Neuronal stem cell (in vitro differentiated cells): Measurements from ENCODE around the gene PSMC5.

Experiments
- DNase-seq: peaks from one replicate; pipeline ENCODE4 v3.0.0-alpha.2; 2013; ENCODE audit warnings: low spot score
- H2AFZ ChIP-seq: one replicate; pipeline ENCODE4 v1.6.1; 2013; ENCODE audit warnings: mild to moderate bottlenecking, low read length, inconsistent platforms
- H2AK5ac ChIP-seq: 2 replicates; pipeline ENCODE4 v1.6.1; 2013; ENCODE audit warnings: low read depth, mild to moderate bottlenecking, inconsistent platforms, low read length, moderate library complexity, mixed read lengths
- H2BK120ac ChIP-seq: 2 replicates; pipeline ENCODE4 v1.6.1; 2013; ENCODE audit warnings: low read depth, mild to moderate bottlenecking, inconsistent platforms, low read length, moderate library complexity, mixed read lengths
- H2BK12ac ChIP-seq: one replicate; pipeline ENCODE4 v1.6.1; 2013; ENCODE audit warnings: low read length, inconsistent platforms
- H2BK15ac ChIP-seq: 2 replicates; pipeline ENCODE4 v1.6.1; 2013; ENCODE audit warnings: mild to moderate bottlenecking, low read length, inconsistent platforms, mixed read lengths
- H2BK5ac ChIP-seq: one replicate; pipeline ENCODE4 v1.6.1; 2013; ENCODE audit warnings: inconsistent platforms, mild to moderate bottlenecking, low read length, moderate library complexity
- H3K14ac ChIP-seq: one replicate; pipeline ENCODE4 v1.6.1; 2013; ENCODE audit warnings: low read length, inconsistent platforms
- H3K18ac ChIP-seq: 2 replicates; pipeline ENCODE4 v1.6.1; 2013; ENCODE audit warnings: low read length, inconsistent platforms
- H3K23ac ChIP-seq: 2 replicates; pipeline ENCODE4 v1.6.1; 2013; ENCODE audit warnings: low read depth, mild to moderate bottlenecking, mixed read lengths, low read length, inconsistent platforms; ENCODE audit not compliant: poor library complexity
- H3K27ac ChIP-seq: replicated peaks from 3 replicates; pipeline ENCODE4 v1.5.1; 2013; ENCODE audit warnings: low read length, inconsistent platforms
- H3K27me3 ChIP-seq, 3 experiments: 2 replicates each; pipeline ENCODE4 v1.6.1; 2013; ENCODE audit warnings: low read length in 3 of 3, mild to moderate bottlenecking in 2 of 3, inconsistent platforms in 1 of 3, low read depth in 1 of 3, mixed read lengths in 1 of 3, moderate library complexity in 1 of 3; ENCODE audit not compliant: control insufficient read depth in 3 of 3, insufficient read depth in 3 of 3
- H3K36me3 ChIP-seq, 2 donors: replicated peaks in 1 of 2; 2 replicates each; pipeline ENCODE4 v1.6.1; 2013; ENCODE audit warnings: low read length in 2 of 2; ENCODE audit not compliant: control insufficient read depth in 2 of 2, insufficient read depth in 2 of 2
- H3K4ac ChIP-seq: 2 replicates; pipeline ENCODE4 v1.6.1; 2013; ENCODE audit warnings: inconsistent platforms, mild to moderate bottlenecking, low read length, moderate library complexity
- H3K4me1 ChIP-seq, 2 donors: 1 replicate in 1 of 2; 2 replicates in 1 of 2; pipeline ENCODE4 v1.6.1; 2013; ENCODE audit warnings: low read length in 2 of 2, low read depth in 1 of 2; ENCODE audit not compliant: control insufficient read depth in 2 of 2, insufficient read depth in 1 of 2
- H3K4me2 ChIP-seq: one replicate; pipeline ENCODE4 v1.6.1; 2013; ENCODE audit warnings: mild to moderate bottlenecking, low read length, inconsistent platforms; ENCODE audit not compliant: insufficient read depth, poor library complexity, severe bottlenecking
- H3K4me3 ChIP-seq, 2 donors: 2 replicates each; pipeline ENCODE4 v1.5.1; 2013; ENCODE audit warnings: low read length in 2 of 2, mild to moderate bottlenecking in 2 of 2, inconsistent platforms in 1 of 2, moderate library complexity in 1 of 2
- H3K79me1 ChIP-seq: one replicate; pipeline ENCODE4 v1.6.1; 2013; ENCODE audit warnings: low read depth, mild to moderate bottlenecking, inconsistent platforms, low read length, moderate library complexity
- H3K9ac ChIP-seq: one replicate; pipeline ENCODE4 v1.6.1; 2013; ENCODE audit warnings: mild to moderate bottlenecking, low read depth, low read length, inconsistent platforms; ENCODE audit not compliant: poor library complexity
- H3K9me3 ChIP-seq, 2 donors: replicated peaks in 1 of 2; 2 replicates each; pipeline versions ENCODE3 to v1.6.1; 2013; ENCODE audit warnings: low read length in 2 of 2, mild to moderate bottlenecking in 2 of 2, inconsistent platforms in 1 of 2, low read depth in 1 of 2, mixed read lengths in 1 of 2, moderate library complexity in 1 of 2; ENCODE audit not compliant: control insufficient read depth in 2 of 2, insufficient read depth in 1 of 2
- H4K8ac ChIP-seq: one replicate; pipeline ENCODE4 v1.6.1; 2013; ENCODE audit warnings: low read depth, mild to moderate bottlenecking, inconsistent platforms, low read length, moderate library complexity
- H4K91ac ChIP-seq: one replicate; pipeline ENCODE4 v1.6.1; 2013; ENCODE audit warnings: low read length, low read depth, mild to moderate bottlenecking, inconsistent platforms; ENCODE audit not compliant: poor library complexity
- WGBS, 2 donors: extraction: QIAGEN DNeasy Blood & Tissue Kit; methylation state at CpG; one replicate each; pipeline ENCODE4 v1.1.7; 2013; ENCODE audit warnings: missing lambda C conversion rate in 2 of 2, mixed read lengths in 1 of 2; ENCODE audit not compliant: insufficient read length in 2 of 2, insufficient replicate concordance in 1 of 2; ENCODE audit errors: extremely low coverage in 2 of 2; 5-methylcytosine and 5-hydroxymethylcytosine counted together

PSMC5 gene

GRCh38 chr17:63830278-63830677, 3.0 kb downstream of the PSMC5 start:
- Histone ChIP-seq H3K27me3 (no peaks in the 10 kb centered on the region), H2BK12ac (no peak overlapping the region), H2AK5ac (no peak overlapping the region), H3K9me3 (no peaks in the 10 kb centered on the region), H3K36me3 (peaks cover 59 to 80% of the 10 kb centered on the region in 2 donors), H3K9ac (no peak overlapping the region), H3K79me1 (peaks cover 6% of the 10 kb centered on the region), H2BK120ac (no peak overlapping the region), H3K4ac (no peak overlapping the region), H3K14ac (no peak overlapping the region), H3K27ac (no peak overlapping the region), H2BK5ac (no peak overlapping the region), H3K18ac (no peak overlapping the region), H3K4me3 (no peak overlapping the region), H3K23ac (no peak overlapping the region), H3K4me2 (no peak overlapping the region), H3K4me1 (peaks cover 8 to 12% of the 10 kb centered on the region in 2 donors), H2BK15ac (no peak overlapping the region), H4K8ac (no peak overlapping the region), H2AFZ (no peak overlapping the region), H4K91ac (no peak overlapping the region)
- DNase-seq: no peak
- WGBS, 2 donors: no CpG with 5 or more reads among the region's 5 CpGs

DNA sequence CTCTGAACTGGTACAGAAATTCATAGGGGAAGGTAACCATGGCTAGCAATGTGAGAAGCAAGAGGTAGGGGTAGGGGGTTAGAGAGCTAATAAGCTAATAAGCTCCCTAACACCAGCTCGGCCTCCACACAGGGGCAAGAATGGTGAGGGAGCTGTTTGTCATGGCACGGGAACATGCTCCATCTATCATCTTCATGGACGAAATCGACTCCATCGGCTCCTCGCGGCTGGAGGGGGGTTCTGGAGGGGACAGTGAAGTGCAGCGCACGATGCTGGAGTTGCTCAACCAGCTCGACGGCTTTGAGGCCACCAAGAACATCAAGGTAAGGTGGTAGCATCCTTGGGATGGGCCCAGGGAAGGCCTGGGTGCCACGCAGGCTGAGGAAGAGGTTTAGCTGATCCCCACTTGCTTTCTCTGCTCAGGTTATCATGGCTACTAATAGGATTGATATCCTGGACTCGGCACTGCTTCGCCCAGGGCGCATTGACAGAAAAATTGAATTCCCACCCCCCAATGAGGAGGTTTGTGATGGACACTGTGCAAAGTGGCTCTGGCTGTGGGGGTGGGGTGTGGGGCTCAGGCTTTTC, 3.8 kb downstream of the PSMC5 start:
- H2AFZ ChIP-seq: no peak overlapping the region
- no CpG with 5 or more reads among the region's 15 CpGs for WGBS, 2 donors
- no peak for DNase-seq
- no peaks in the 10 kb centered on the region for H3K27me3 ChIP-seq
- no peak overlapping the region for H2BK15ac ChIP-seq
- H3K14ac ChIP-seq: no peak overlapping the region
- peaks cover 6% of the 10 kb centered on the region for H3K79me1 ChIP-seq
- no peak overlapping the region for H3K18ac ChIP-seq
- H3K9ac ChIP-seq: no peak overlapping the region
- H3K23ac ChIP-seq: peak overlapping the region; percentile 47
- H3K4me1 ChIP-seq: peaks cover 6 to 9% of the 10 kb centered on the region in 2 donors
- no peak overlapping the region for H3K4me2 ChIP-seq
- no peak overlapping the region for H2BK120ac ChIP-seq
- no peak overlapping the region for H2BK5ac ChIP-seq
- H4K91ac ChIP-seq: no peak overlapping the region
- H3K36me3 ChIP-seq: peaks cover 56 to 80% of the 10 kb centered on the region in 2 donors
- H3K4ac ChIP-seq: no peak overlapping the region
- no peaks in the 10 kb centered on the region for H3K9me3 ChIP-seq
- H2AK5ac ChIP-seq: no peak overlapping the region
- no peak overlapping the region for H4K8ac ChIP-seq
- no peak overlapping the region for H2BK12ac ChIP-seq
- H3K4me3 ChIP-seq: no peak overlapping the region
- H3K27ac ChIP-seq: no peak overlapping the region

GRCh38 chr17:63831505-63831904, 4.3 kb downstream of the PSMC5 start:
- no peak overlapping the region for H4K91ac ChIP-seq
- H3K9ac ChIP-seq: no peak overlapping the region
- no peak overlapping the region for H2AK5ac ChIP-seq
- peaks cover 3% of the 10 kb centered on the region for H3K79me1 ChIP-seq
- no peaks in the 10 kb centered on the region for H3K27me3 ChIP-seq
- H2BK5ac ChIP-seq: no peak overlapping the region
- H3K18ac ChIP-seq: no peak overlapping the region
- H3K4ac ChIP-seq: no peak overlapping the region
- H3K14ac ChIP-seq: no peak overlapping the region
- no peak overlapping the region for H2BK12ac ChIP-seq
- H3K9me3 ChIP-seq: no peaks in the 10 kb centered on the region
- H3K23ac ChIP-seq: no peak overlapping the region
- no peak overlapping the region for H2AFZ ChIP-seq
- peaks cover 6 to 8% of the 10 kb centered on the region in 2 donors for H3K4me1 ChIP-seq
- H3K27ac ChIP-seq: no peak overlapping the region
- no peak overlapping the region for H3K4me2 ChIP-seq
- H4K8ac ChIP-seq: no peak overlapping the region
- no CpG with 5 or more reads among the region's 8 CpGs for WGBS, 2 donors
- H2BK15ac ChIP-seq: no peak overlapping the region
- H3K36me3 ChIP-seq: peaks cover 56 to 83% of the 10 kb centered on the region in 2 donors
- no peak for DNase-seq
- H2BK120ac ChIP-seq: no peak overlapping the region
- H3K4me3 ChIP-seq: no peak overlapping the region

- no peaks in the 10 kb centered on the region for H3K9me3 ChIP-seq
- no peak for DNase-seq
- H3K18ac ChIP-seq: no peak overlapping the region
- no CpG with 5 or more reads among the region's 5 CpGs for WGBS, 2 donors
- H3K4me2 ChIP-seq: no peak overlapping the region
- no peak overlapping the region for H3K4me3 ChIP-seq
- no peak overlapping the region for H2BK12ac ChIP-seq
- H3K4ac ChIP-seq: no peak overlapping the region
- H3K23ac ChIP-seq: no peak overlapping the region
- no peak overlapping the region for H3K14ac ChIP-seq
- peaks cover 58 to 89% of the 10 kb centered on the region in 2 donors for H3K36me3 ChIP-seq
- H3K27me3 ChIP-seq: no peaks in the 10 kb centered on the region
- H4K91ac ChIP-seq: no peak overlapping the region
- H3K4me1 ChIP-seq: peaks cover 6% of the 10 kb centered on the region in 2 donors
- H3K79me1 ChIP-seq: peaks cover 3% of the 10 kb centered on the region
- no peak overlapping the region for H2AFZ ChIP-seq
- no peak overlapping the region for H3K9ac ChIP-seq
- no peak overlapping the region for H2BK5ac ChIP-seq
- H3K27ac ChIP-seq: no peak overlapping the region
- H2BK15ac ChIP-seq: no peak overlapping the region
- no peak overlapping the region for H4K8ac ChIP-seq
- H2BK120ac ChIP-seq: no peak overlapping the region
- H2AK5ac ChIP-seq: no peak overlapping the region
These were observed 4.8 kb downstream of the PSMC5 start for GRCh38 chr17:63832014-63832413.
